MG63 (cell line): ENCODE data around the gene TAP2. TPM values are rescaled to one million over a fixed set of nuclear protein-coding genes. Genes with fewer than 3 reads are reported as not detected.
A peak's percentile ranks its signal among the peaks of the same experiment; 100 is the strongest.

ENCODE experiments used
- DNase-seq: peaks from one replicate; pipeline ENCODE4 v3.0.0-alpha.2; 2020
- H3K27me3 ChIP-seq: fragments of 250-450 bp; sonication (Bioruptor Pico); 2 replicates; pipeline ENCODE4 v1.5.1; 2020; ENCODE audit warnings: mild to moderate bottlenecking, moderate library complexity
- H3K36me3 ChIP-seq: fragments of 250-450 bp; sonication (Bioruptor Pico); 2 replicates; pipeline ENCODE4 v1.5.1; 2020; ENCODE audit warnings: mild to moderate bottlenecking, moderate library complexity
- H3K4me3 ChIP-seq: fragments of 250-450 bp; sonication (Bioruptor Pico); 2 replicates; pipeline ENCODE4 v1.5.1; 2020; ENCODE audit warnings: mild to moderate bottlenecking, moderate library complexity
- H3K9me3 ChIP-seq: fragments of 250-450 bp; sonication (Bioruptor Pico); 2 replicates; pipeline ENCODE4 v1.5.1; 2020; ENCODE audit warnings: mild to moderate bottlenecking, moderate library complexity
- total RNA-seq: library from RNA; depleted of rRNA; stranded (reverse); fragments of >200 nt; shearing (Covaris generic); gene quantifications from 2 replicates; pipeline ENCODE4 v1.2.3, GENCODE V29; 2014; ENCODE audit warnings: low replicate concordance

Gene TAP2
- total RNA-seq, 1 experiment from 2014 or later, result 112 TPM

GRCh38 chr6:32858194-32858593, 19.7 kb upstream of the TAP2 start:
- H3K4me3 ChIP-seq, result no peak overlapping the region
- H3K9me3 ChIP-seq, result no peaks in the 10 kb centered on the region
- peaks cover 12% of the 10 kb centered on the region for H3K36me3 ChIP-seq
- DNase-seq, result no peak
- H3K27me3 ChIP-seq, result no peaks in the 10 kb centered on the region

- H3K27me3 ChIP-seq, result no peaks in the 10 kb centered on the region
- no peak for DNase-seq
- peaks cover 12% of the 10 kb centered on the region for H3K36me3 ChIP-seq
These were observed 18.8 kb upstream of the TAP2 start for GRCh38 chr6:32857156-32857891.

GRCh38 chr6:32855467-32856174, 17.1 kb upstream of the TAP2 start:
- Histone ChIP-seq H3K4me3 (no peak overlapping the region), H3K27me3 (no peaks in the 10 kb centered on the region), H3K9me3 (no peaks in the 10 kb centered on the region), H3K36me3 (peaks cover 28% of the 10 kb centered on the region)
- no peak for DNase-seq

More at GRCh38 chr6:32857156-32857891, 18.8 kb upstream of the TAP2 start:
- H3K9me3 ChIP-seq, result no peaks in the 10 kb centered on the region
- no peak overlapping the region for H3K4me3 ChIP-seq

GRCh38 chr6:32854376-32855178, 16.0 kb upstream of the TAP2 start:
- peak; percentile 70 for DNase-seq
- H3K36me3 ChIP-seq, result peaks cover 38% of the 10 kb centered on the region
- H3K27me3 ChIP-seq, result no peaks in the 10 kb centered on the region
- H3K9me3 ChIP-seq, result no peaks in the 10 kb centered on the region
- H3K4me3 ChIP-seq, result peak overlapping the region; percentile 85

GRCh38 chr6:32853541-32854375, 15.2 kb upstream of the TAP2 start, which contains the start of the genes PSMB9 and TAP1:
Gene PSMB9 (plus strand): TSS chr6:32854192. CDS start chr6:32854230, 38 bp downstream.
Gene TAP1 (minus strand): TSS chr6:32853704. CDS start chr6:32853636, 68 bp downstream.
- no peaks in the 10 kb centered on the region for H3K9me3 ChIP-seq
- H3K27me3 ChIP-seq, result no peaks in the 10 kb centered on the region
- H3K4me3 ChIP-seq, result peak within 1 kb of the TSS; percentile 85
- DNase-seq, result peak; percentile 100
- peaks cover 43% of the 10 kb centered on the region for H3K36me3 ChIP-seq

GRCh38 chr6:32852844-32853540, 14.5 kb upstream of the TAP2 start:
- Histone ChIP-seq H3K4me3 (peak overlapping the region; percentile 85), H3K36me3 (peaks cover 45% of the 10 kb centered on the region), H3K9me3 (no peaks in the 10 kb centered on the region), H3K27me3 (no peaks in the 10 kb centered on the region)
- peak; percentile 81 for DNase-seq

GRCh38 chr6:32852018-32852843, 13.7 kb upstream of the TAP2 start:
- Histone ChIP-seq H3K36me3 (peaks cover 46% of the 10 kb centered on the region), H3K27me3 (no peaks in the 10 kb centered on the region), H3K9me3 (no peaks in the 10 kb centered on the region), H3K4me3 (peak overlapping the region; percentile 85)
- DNase-seq, result peak; percentile 67

GRCh38 chr6:32851025-32851424, 12.5 kb upstream of the TAP2 start:
- no peaks in the 10 kb centered on the region for H3K27me3 ChIP-seq
- no peak overlapping the region for H3K4me3 ChIP-seq
- H3K9me3 ChIP-seq, result no peaks in the 10 kb centered on the region
- peaks cover 55% of the 10 kb centered on the region for H3K36me3 ChIP-seq
- DNase-seq, result no peak

GRCh38 chr6:32849126-32849525, 10.6 kb upstream of the TAP2 start:
- Histone ChIP-seq H3K36me3 (peaks cover 69% of the 10 kb centered on the region), H3K4me3 (no peak overlapping the region), H3K9me3 (no peaks in the 10 kb centered on the region), H3K27me3 (no peaks in the 10 kb centered on the region)
- no peak for DNase-seq

- Histone ChIP-seq H3K27me3 (no peaks in the 10 kb centered on the region), H3K9me3 (no peaks in the 10 kb centered on the region), H3K4me3 (no peak overlapping the region), H3K36me3 (peaks cover 71% of the 10 kb centered on the region)
- no peak for DNase-seq
These were observed 9.3 kb upstream of the TAP2 start for GRCh38 chr6:32847795-32848194.

GRCh38 chr6:32847004-32847403, 8.5 kb upstream of the TAP2 start:
- H3K27me3 ChIP-seq, result no peaks in the 10 kb centered on the region
- H3K4me3 ChIP-seq, result no peak overlapping the region
- no peak for DNase-seq
- peaks cover 77% of the 10 kb centered on the region for H3K36me3 ChIP-seq
- H3K9me3 ChIP-seq, result no peaks in the 10 kb centered on the region

GRCh38 chr6:32845384-32845884, 6.9 kb upstream of the TAP2 start:
- Histone ChIP-seq H3K4me3 (no peak overlapping the region), H3K27me3 (no peaks in the 10 kb centered on the region), H3K36me3 (peaks cover 77% of the 10 kb centered on the region), H3K9me3 (no peaks in the 10 kb centered on the region)
- no peak for DNase-seq

GRCh38 chr6:32844839-32845383, 6.4 kb upstream of the TAP2 start:
- Histone ChIP-seq H3K36me3 (peaks cover 77% of the 10 kb centered on the region), H3K9me3 (no peaks in the 10 kb centered on the region), H3K27me3 (no peaks in the 10 kb centered on the region), H3K4me3 (peak overlapping the region; percentile 74)
- DNase-seq, result no peak

- peak; percentile 100 for DNase-seq
- Histone ChIP-seq H3K27me3 (no peaks in the 10 kb centered on the region), H3K4me3 (peak within 1 kb of the TSS; percentile 74), H3K36me3 (peaks cover 80% of the 10 kb centered on the region), H3K9me3 (no peaks in the 10 kb centered on the region)
These were observed 5.7 kb upstream of the TAP2 start, which contains the start of gene PSMB8 for GRCh38 chr6:32843979-32844838. Gene PSMB8 (minus strand): TSS chr6:32844047. CDS start chr6:32843996, 51 bp downstream.
